HG02852 (cell line): Measurements from ENCODE around the gene MAP1LC3B2.

Experiments used
- ATAC-seq: cut with Tn5 transposase; IDR thresholded peaks from one replicate; pipeline ENCODE4 v1.9.1; 2021; ENCODE audit warnings: mild to moderate bottlenecking, moderate library complexity; ENCODE audit not compliant: unreplicated experiment

The MAP1LC3B2 gene

DNA sequence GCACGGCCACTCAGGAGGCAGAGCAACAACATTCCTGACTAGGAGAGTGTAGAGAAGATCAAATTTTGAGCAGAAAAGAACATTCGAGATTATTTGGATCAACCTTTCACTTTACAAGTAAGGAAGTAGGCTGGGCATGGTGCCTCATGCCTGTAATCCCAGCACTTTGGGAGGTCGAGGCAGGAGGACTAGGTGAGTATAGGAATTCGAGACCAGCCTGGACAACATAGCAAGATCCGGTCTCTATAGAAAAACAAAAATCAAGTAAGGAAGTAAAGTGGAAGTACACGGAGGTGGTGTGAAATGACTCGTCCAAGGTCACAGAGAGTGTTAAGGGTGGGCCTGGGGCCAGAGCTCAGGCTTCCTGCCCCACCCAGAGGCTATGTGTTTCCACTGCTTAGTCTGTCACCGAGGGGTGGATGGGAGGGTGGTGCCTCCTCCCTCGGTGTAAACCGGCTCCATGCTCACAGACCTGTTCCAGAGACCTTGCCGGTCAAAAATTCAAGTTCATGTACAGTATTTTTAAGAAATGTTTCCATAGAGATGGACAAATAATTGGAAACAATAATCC lies 51.9 kb downstream of the MAP1LC3B2 start:
- no peak for ATAC-seq

DNA sequence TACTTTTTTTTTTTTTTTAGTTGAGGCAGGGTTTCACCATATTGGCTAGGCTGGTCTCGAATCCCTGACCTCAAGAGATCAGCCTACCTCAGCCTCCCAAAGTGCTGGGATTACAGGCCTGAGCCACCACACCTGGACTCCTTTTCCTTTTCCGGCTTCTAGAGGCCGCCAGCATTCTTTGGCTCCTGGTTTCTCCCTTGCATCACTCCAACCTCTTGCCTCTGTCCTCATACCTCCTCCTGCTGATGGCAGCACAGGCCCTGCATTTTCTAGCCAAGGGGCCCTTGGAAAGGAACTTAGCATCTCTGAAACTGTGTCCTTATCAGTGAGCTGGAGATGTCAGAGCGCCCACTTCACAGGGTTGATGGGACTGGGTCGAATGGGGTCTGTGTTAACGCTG lies 53.3 kb downstream of the MAP1LC3B2 start:
- ATAC-seq: no peak

DNA sequence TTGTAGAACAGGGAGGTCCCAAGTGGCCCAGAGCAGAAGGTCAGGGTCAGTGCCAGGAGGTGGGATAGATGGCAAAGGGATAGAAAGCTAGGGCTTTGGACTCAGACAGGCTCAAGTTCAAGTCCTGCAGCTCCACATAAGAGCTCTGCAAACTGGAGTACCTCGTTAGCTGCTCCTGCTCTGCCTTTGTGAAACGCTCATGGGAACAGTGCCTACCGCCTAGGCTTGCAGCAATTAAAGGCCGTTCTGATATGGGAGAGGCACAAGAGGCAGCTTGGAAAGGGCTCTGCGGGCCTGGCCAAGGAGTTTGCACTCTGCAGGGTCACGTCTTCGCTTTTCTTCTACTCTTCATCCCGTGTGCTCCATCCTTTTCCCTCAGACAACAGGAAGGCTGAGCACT lies 54.1 kb downstream of the MAP1LC3B2 start:
- ATAC-seq: no peak

DNA sequence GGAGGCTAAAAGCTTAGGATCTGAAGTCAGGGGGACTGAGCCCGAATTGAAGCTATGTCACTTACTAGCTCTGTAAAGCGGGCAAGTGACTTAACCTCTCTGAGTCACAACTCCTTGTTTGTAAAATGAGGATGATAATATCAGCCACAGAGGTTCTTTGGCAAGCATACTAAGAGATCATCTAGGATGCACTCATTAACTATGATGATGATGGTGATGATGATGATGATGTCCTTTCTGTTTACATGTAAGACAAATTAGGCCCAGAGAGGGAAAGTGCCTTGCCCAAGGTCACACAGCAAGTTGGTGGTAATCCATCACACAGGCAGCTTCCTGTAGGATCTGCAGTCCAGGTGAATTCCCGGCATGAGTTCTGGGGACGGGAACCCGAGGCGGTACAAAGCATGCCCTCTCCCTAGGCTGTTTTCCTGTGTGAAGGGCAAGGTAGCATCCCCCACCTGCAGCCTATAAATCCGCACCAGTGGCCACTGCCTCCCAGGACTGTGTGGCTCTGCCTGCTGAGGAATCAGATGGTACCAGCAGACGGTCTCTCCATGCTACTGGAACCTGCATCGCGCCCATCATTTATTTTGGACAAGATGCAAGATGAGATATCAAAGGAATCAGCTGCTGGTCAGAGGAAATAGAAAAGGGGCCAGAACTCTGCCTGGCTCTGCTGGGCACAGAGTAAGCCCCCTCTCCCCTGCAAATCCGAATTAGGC lies 55.2 kb downstream of the MAP1LC3B2 start:
- ATAC-seq: no peak

DNA sequence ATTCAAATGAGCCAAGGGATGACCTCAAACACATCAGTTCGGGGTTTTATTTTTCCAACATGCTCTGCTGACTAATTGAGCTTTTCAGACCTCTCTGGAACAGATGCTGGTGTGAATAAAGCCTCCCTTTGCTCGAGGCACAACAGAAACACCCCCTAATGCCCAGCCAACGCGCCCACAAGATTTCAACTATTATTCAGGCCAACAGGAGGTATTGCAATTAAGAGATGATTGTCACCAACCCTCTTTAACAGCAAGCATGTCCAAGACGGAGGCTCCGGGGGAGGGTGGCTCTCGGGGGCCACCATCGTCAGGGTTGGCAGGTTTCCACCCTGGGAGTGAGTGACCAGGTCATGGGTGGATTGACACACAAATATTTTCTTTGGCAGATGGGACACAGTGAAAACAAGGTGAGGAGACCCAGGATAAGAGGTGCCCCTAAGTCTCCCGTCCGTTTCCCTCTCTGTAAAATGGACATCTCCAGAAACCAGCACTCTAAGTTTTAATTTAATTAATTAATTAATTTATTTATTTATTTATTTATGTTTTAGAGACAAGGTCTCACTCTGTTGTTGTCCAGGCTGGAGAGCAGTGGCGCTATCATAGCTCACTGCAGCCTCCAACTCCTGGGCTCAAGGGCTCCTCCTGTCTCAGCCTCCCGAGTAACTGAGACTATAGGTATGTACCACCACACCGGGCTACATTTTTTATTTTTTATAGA lies 56.1 kb downstream of the MAP1LC3B2 start:
- ATAC-seq: no peak

DNA sequence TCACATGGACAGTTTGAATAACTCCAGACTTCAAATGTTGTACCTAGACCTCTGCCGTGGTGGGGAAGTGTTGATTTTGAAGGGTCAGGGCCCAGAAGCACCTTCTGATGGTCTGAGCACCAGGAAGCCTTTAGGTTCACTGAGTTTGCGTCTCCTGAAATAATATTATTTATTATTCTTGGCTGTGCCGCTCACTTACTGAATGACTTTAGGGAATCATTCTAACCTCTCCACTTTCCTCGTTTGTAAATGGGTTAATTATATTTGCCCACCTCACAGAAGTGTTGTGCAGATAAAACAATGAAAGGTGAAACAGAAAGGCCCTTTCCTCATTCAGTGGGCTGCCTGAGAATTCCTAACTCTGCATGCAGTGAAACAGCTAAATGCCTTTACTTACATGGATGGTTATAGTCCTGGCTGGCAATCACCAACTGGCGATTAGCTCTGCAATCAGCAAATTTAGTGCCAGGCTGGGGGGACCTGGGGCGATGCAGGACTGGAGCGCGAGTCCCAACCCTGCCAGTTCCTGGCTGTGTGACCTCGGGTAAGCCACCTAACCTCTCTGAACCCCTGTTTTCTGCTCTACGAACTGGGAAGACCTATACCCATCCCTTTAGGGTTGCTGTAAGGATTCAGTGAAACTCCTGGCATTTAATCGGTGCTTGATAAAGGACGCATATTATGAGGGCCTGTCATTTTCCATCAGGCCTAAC lies 57.5 kb downstream of the MAP1LC3B2 start:
- no peak for ATAC-seq

DNA sequence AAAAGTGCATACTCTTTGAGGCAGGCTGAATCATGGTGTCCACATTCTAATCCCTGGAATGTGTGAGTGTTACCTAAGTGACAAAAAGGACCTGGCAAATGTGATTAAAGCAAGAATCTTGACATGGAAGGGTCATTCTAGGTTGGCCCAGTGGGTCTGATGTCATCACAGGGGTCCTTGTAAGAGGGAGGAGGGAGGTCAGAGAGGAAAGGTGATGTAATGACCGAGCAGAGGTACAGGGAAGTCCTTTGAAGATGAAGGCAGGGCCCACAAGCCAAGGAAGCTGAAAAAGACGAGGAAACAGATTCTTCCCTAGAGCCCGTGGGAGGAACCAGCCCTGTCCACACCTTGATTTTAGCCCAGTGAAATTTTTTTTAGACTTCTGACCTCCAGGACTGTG lies 60.1 kb downstream of the MAP1LC3B2 start:
- no peak for ATAC-seq

DNA sequence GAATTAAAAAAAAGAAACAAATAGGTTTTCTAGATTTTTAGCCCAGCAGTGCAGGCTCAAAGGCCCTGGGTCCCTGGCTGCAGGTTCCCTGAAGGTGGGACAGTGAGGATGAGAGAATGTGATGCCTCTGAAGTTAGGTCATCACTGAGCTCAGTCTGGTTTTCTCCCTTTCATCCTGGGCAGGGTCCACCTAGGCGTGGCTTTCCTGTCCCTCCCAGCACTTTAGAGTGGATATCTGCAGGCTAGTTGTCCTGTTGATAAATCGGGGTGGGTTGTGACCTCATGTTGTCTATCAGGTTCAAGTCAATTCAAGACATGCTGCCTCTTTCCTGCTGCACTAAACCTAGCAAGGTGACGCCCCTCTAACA lies 60.9 kb downstream of the MAP1LC3B2 start:
- no peak for ATAC-seq

DNA sequence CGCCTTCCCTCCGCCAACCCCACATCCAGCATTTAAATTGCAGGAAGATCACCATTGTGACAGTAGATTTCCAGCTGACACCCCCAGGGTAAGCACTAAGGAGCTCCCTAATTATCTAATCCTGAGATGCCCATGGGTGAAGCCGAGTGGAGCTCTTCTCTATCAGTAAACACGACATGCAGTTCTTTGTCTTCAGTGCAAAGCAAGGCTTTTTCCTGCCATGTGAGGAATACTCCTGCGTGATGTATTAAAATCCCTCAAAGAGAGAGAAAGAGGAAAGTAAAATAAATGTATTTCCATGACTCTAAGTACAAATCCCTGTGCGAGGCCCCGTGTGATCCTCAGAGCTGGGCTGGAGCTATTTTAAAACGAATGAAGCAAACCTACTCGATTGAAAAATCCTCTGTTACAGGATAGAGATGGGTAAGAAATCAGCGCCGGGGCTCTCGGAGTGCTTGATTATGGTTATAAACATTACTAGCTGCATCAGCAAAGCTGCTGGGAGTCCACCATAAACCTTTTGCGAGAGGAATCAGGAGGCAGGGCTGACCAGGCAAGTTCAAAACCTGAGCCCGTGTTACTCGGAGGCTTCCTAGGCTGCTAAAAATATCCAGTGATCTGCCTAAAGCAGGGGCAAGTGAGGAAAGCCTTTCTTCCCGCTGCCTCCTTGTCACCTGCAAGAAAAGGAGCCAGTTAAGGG lies 61.5 kb downstream of the MAP1LC3B2 start:
- no peak for ATAC-seq

DNA sequence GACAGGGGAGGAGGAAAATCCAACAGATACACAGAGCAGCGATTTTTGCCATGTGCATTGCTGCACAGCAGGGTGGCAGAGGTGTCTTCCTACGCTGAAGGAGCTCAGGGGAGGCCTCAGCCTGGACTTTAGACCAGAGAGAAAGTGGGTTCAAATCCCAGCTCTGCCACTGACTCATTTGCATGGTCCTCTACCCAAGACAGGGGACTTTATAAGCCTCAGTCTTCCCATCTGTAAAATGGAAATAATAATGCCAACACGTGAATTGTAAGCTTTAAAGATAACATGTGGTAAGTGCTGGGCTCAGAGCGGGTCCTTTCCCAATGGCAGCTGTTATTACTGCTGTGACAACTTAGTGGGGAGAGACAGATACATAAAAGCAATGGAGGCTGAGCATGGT lies 62.0 kb downstream of the MAP1LC3B2 start:
- ATAC-seq: no peak

DNA sequence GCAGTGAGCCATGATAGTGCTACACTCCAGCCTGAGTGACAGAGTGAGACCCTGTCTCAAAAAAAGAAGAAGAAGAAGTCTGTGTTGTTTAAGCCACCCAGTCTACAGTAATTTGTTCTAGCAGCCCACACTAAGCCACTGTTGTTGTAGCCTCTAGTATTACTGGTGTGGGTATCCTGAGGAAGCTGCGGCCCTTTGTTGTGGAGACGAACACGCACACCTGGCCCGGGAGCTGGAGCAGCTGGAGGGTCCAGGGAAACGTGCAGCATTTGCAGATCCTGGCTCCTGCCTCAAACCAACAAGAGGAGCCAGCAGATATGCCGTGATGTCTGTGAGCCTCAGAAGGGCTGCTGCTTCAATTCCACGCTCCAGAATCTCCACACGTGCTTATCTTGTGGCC lies 65.3 kb downstream of the MAP1LC3B2 start:
- ATAC-seq: no peak

DNA sequence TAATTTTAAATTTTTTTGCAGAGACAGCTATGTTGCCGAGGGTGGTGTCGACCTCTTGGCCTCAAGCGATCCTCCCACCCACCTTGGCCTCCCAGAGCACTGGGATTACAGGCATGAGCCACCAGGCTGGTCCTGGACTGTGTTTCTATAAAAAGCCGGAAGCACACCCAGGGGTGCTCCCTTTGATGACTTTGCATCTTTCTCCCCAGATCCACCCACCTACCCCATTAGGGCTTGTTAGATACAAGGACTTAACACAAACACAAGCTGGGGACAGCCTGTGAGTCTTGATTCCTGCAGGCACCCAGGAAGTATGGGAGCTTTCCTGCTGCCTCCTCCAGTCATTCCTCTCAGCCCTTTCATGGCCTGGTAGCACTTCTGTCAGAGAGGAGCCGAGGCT lies 67.0 kb downstream of the MAP1LC3B2 start:
- ATAC-seq: no peak
